GM23248 (cell line): Measurements from ENCODE around the gene ITGB2. TPM values are rescaled to one million over a fixed set of nuclear protein-coding genes. Genes with fewer than 3 reads are reported as not detected.

ENCODE experiments used
- DNase-seq: peaks from one replicate; pipeline ENCODE4 v3.0.0-alpha.2; 2015
- H2AFZ ChIP-seq: fragments of 200-600 bp; sonication (generic); 2 replicates; pipeline ENCODE4 v1.6.1; 2016; ENCODE audit warnings: antibody characterized with exemption
- H3F3A ChIP-seq: fragments of 200-600 bp; sonication (generic); 2 replicates; pipeline ENCODE4 v1.6.1; 2016; ENCODE audit warnings: mild to moderate bottlenecking, antibody characterized with exemption, mixed run types; ENCODE audit not compliant: insufficient read depth
- H3K27ac ChIP-seq: fragments of 200-600 bp; sonication (generic); 2 replicates; pipeline ENCODE4 v1.5.1; 2016; ENCODE audit warnings: mild to moderate bottlenecking
- H3K27me3 ChIP-seq: fragments of 200-600 bp; sonication (generic); replicated peaks from 2 replicates; pipeline ENCODE4 v1.6.1; 2016; ENCODE audit warnings: mild to moderate bottlenecking; ENCODE audit not compliant: insufficient read depth
- H3K36me3 ChIP-seq: fragments of 200-600 bp; sonication (generic); 2 replicates; pipeline ENCODE4 v1.6.1; 2016; ENCODE audit warnings: low read depth, mild to moderate bottlenecking
- H3K4me1 ChIP-seq: fragments of 200-600 bp; sonication (generic); 2 replicates; pipeline ENCODE4 v1.6.1; 2016; ENCODE audit warnings: mild to moderate bottlenecking; ENCODE audit not compliant: insufficient read depth
- H3K4me2 ChIP-seq: fragments of 200-600 bp; sonication (generic); one replicate; pipeline ENCODE4 v1.6.1; 2016; ENCODE audit warnings: mild to moderate bottlenecking; ENCODE audit not compliant: unreplicated experiment
- H3K4me3 ChIP-seq: fragments of 200-600 bp; sonication (generic); 2 replicates; pipeline ENCODE4 v1.5.1; 2016; ENCODE audit warnings: mild to moderate bottlenecking
- H3K79me2 ChIP-seq: fragments of 200-600 bp; sonication (generic); 2 replicates; pipeline ENCODE4 v1.6.1; 2016; ENCODE audit warnings: mild to moderate bottlenecking; ENCODE audit not compliant: insufficient read depth
- H3K9ac ChIP-seq: fragments of 200-600 bp; sonication (generic); 2 replicates; pipeline ENCODE4 v1.6.1; 2016; ENCODE audit warnings: mild to moderate bottlenecking
- H3K9me2 ChIP-seq: fragments of 200-600 bp; sonication (generic); 2 replicates; pipeline ENCODE4 v1.6.1; 2016; ENCODE audit warnings: mixed run types, mild to moderate bottlenecking, moderate library complexity; ENCODE audit not compliant: insufficient read depth
- H3K9me3 ChIP-seq: fragments of 200-600 bp; sonication (generic); one replicate; pipeline ENCODE4 v1.6.1; 2017; ENCODE audit warnings: low read depth
- H4K20me1 ChIP-seq: fragments of 200-600 bp; sonication (generic); 2 replicates; pipeline ENCODE4 v1.6.0; 2016; ENCODE audit not compliant: insufficient read depth
- EZH2 ChIP-seq: fragments of 200-600 bp; sonication (generic); IDR thresholded peaks from 2 replicates; pipeline ENCODE4 v1.6.1; 2018; ENCODE audit warnings: antibody characterized with exemption, mild to moderate bottlenecking; ENCODE audit not compliant: insufficient read depth, poor library complexity, severe bottlenecking
- EZH2phosphoT487 ChIP-seq: fragments of 200-600 bp; sonication (generic); IDR thresholded peaks from 2 replicates; pipeline ENCODE4 v1.6.1; 2018; ENCODE audit warnings: antibody characterized with exemption, moderate library complexity, mild to moderate bottlenecking, low read depth; ENCODE audit not compliant: insufficient read depth
- WGBS, 2 experiments: methylation state at CpG; one replicate each; pipeline ENCODE4 v1.1.6; 2015 to 2017; ENCODE audit warnings: low lambda C conversion rate in 2 of 2, low coverage in 1 of 2; ENCODE audit errors: missing lambda C conversion rate in 2 of 2; 5-methylcytosine and 5-hydroxymethylcytosine counted together
- in situ Hi-C: fragments of 300-500 bp; cut with MboI; formaldehyde crosslinking; loops from 2 replicates; pipeline ENCODE4 v1.15.0; 2020
- polyA plus RNA-seq: library from polyadenylated mRNA; unstranded; fragments of >200 nt; fragmentation: Nextera tagmentation; extraction: Ambion mirVana; gene quantifications from 2 replicates; pipeline ENCODE4 v1.2.1, GENCODE V29; 2016
- total RNA-seq: library from RNA; depleted of rRNA; stranded (reverse); fragments of >200 nt; shearing (Covaris generic); gene quantifications from 2 replicates; pipeline ENCODE4 v1.2.3, GENCODE V29; 2014

The ITGB2 gene
- total and polyA plus RNA-seq, 2 experiments from 2014 or later, result 1.3 to 2.2 TPM

DNA sequence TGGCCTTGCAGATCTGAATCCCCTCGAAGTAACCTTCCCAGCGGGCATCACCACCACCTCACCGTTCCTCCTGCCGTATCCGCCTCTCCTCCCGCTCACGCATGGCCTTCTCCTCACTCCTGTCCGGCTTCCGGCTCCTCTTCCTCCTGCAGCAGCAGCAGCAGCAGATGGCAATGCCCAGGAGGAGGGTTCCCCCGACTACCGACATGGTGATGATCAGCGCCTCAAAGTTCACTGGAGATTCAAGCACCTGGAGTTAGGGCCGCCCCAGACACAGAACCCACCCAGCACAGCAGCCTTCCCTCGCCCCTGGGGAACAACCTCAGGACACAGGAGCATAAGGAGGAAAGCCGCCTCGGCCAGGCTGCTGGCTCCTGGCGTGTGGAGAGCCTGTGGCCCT, 64.6 kb downstream of the ITGB2 start:
- H3F3A ChIP-seq, result no peaks in the 10 kb centered on the region
- H3K27ac ChIP-seq, result no peak overlapping the region
- no peaks in the 10 kb centered on the region for H3K9me3 ChIP-seq
- 93 to 94% methylated on average over 16 to 17 of the region's 17 CpGs for WGBS, 2 experiments
- no peaks in the 10 kb centered on the region for H3K27me3 ChIP-seq
- no peak overlapping the region for H3K4me3 ChIP-seq
- peaks cover 24% of the 10 kb centered on the region; the same call in 1 of the 2 replicates for H4K20me1 ChIP-seq
- peaks cover 100% of the 10 kb centered on the region for H3K79me2 ChIP-seq
- no peak overlapping the region for H2AFZ ChIP-seq
- no peak overlapping the region for H3K9ac ChIP-seq
- H3K4me2 ChIP-seq, result no peak overlapping the region
- DNase-seq, result no peak
- H3K4me1 ChIP-seq, result no peaks in the 10 kb centered on the region; the same call in 1 of the 2 replicates
- TF ChIP-seq EZH2phosphoT487, result no peak
- TF ChIP-seq EZH2, result no peak
- in situ Hi-C loops, result no loop called here
- no peaks in the 10 kb centered on the region for H3K9me2 ChIP-seq
- peaks cover 53% of the 10 kb centered on the region for H3K36me3 ChIP-seq

DNA sequence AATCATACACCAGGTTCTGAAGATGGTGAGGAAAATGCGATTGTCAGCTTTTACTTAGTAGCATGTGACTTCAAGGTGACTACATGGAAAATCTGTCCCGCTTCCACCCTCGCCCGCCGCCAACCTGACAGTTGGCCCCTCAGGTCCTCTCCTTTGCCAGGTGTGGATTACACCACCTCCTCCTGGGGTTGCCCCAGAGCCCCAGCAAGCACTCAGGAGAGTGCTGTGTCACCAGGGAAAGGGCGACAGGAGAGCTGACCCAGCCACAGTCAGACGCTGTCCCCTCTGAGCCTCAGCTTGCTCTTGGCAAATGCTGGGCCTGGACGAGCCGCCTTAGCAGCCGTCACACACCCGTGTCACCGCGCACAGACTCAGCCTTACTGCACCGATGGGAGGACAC, 65.1 kb downstream of the ITGB2 start:
- 97 to 100% methylated on average over 13 to 14 of the region's 14 CpGs for WGBS, 2 experiments
- H3K36me3 ChIP-seq, result peaks cover 59% of the 10 kb centered on the region

DNA sequence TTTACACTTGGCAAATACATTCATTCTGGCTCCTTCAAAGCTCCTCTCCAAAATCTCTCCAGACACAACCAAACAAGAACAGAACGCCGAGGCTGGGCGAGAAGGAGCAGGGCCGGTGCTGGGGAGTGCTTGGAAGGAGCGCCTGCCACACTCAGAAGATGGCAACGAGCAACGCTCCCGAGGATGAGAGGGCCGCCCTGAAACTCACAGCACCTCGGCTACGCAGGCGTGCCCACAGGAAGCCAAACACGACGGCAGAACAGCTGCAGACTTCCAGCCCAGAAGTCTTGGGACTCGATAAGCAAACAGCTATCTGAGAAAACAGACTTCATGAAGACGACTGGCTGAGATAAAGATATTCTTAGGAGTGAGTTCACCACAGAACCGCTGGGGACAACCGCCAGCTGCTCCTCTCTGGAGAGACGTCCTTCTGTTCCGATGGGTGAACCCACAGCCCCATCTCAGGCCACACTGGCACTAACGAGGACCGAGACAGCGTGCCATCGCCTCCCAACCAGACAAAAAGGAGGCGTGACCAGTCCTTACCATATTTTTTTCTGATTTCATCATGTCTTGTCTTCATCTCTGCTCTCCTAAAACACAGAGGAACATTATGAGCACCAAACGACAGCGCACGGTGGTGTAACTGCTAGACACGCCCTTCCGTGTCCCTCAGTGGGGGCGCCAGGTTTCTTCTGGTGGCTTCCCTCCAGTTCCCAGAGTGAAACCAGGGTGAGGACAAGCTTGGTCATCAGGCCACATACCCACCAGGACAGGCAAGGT, 65.8 kb downstream of the ITGB2 start:
- Histone ChIP-seq H3F3A (no peaks in the 10 kb centered on the region), H2AFZ (no peak overlapping the region), H3K4me3 (no peak overlapping the region), H3K9me3 (no peaks in the 10 kb centered on the region), H3K79me2 (peaks cover 100% of the 10 kb centered on the region), H3K4me2 (no peak overlapping the region), H4K20me1 (peaks cover 23% of the 10 kb centered on the region; the same call in 1 of the 2 replicates), H3K27ac (no peak overlapping the region), H3K4me1 (no peaks in the 10 kb centered on the region; the same call in 1 of the 2 replicates), H3K27me3 (no peaks in the 10 kb centered on the region), H3K9ac (no peak overlapping the region), H3K36me3 (peaks cover 66% of the 10 kb centered on the region), H3K9me2 (no peaks in the 10 kb centered on the region)
- DNase-seq, result no peak
- no peak for TF ChIP-seq EZH2
- TF ChIP-seq EZH2phosphoT487, result no peak
- in situ Hi-C loops, result no loop called here
- WGBS, 2 experiments, result 95 to 96% methylated on average over 31 of the region's 31 CpGs

More for the DNA sequence above, 65.1 kb downstream of the ITGB2 start:
- H3K9ac ChIP-seq, result no peak overlapping the region
- no peak for DNase-seq
- H3K4me3 ChIP-seq, result no peak overlapping the region
- no peaks in the 10 kb centered on the region for H3F3A ChIP-seq
- H4K20me1 ChIP-seq, result peaks cover 24% of the 10 kb centered on the region; the same call in 1 of the 2 replicates
- peaks cover 100% of the 10 kb centered on the region for H3K79me2 ChIP-seq
- H3K9me3 ChIP-seq, result no peaks in the 10 kb centered on the region
- no peak overlapping the region for H2AFZ ChIP-seq
- no peaks in the 10 kb centered on the region for H3K9me2 ChIP-seq
- TF ChIP-seq EZH2 (no peak), EZH2phosphoT487 (no peak)
- H3K27me3 ChIP-seq, result no peaks in the 10 kb centered on the region
- no peak overlapping the region for H3K4me2 ChIP-seq
- no peak overlapping the region for H3K27ac ChIP-seq
- H3K4me1 ChIP-seq, result no peaks in the 10 kb centered on the region; the same call in 1 of the 2 replicates
- in situ Hi-C loops, result no loop called here

DNA sequence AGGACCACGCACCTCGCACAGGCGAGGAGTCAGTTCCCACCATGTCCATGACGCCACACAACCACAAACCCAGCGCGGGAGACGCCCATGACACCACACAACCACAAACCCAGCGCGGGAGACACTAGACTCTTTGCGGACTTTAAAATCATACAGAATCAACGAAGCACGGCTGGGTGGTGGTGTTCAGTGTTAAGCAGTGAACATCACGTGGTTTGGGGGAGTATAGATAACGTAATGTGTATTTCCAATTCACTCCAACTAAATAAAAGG, 66.4 kb downstream of the ITGB2 start:
- Histone ChIP-seq H3K27ac (no peak overlapping the region), H3K9ac (no peak overlapping the region), H3K9me3 (no peaks in the 10 kb centered on the region), H3K4me3 (no peak overlapping the region), H3K79me2 (peaks cover 100% of the 10 kb centered on the region), H2AFZ (no peak overlapping the region), H3K4me2 (no peak overlapping the region), H4K20me1 (peaks cover 18% of the 10 kb centered on the region; the same call in 1 of the 2 replicates), H3K4me1 (no peaks in the 10 kb centered on the region; the same call in 1 of the 2 replicates), H3K9me2 (no peaks in the 10 kb centered on the region), H3K36me3 (peaks cover 68% of the 10 kb centered on the region), H3K27me3 (no peaks in the 10 kb centered on the region), H3F3A (no peaks in the 10 kb centered on the region)
- TF ChIP-seq EZH2, result no peak
- in situ Hi-C loops, result no loop called here
- WGBS, 2 experiments, result 90 to 98% methylated on average over 14 of the region's 14 CpGs
- no peak for DNase-seq
